Measurements from ENCODE around the gene RPS18.
"Not testable (repeated sequence)": the region's sequence is repeated elsewhere in the genome, so short reads cannot be mapped to it uniquely, and the experiment has no call there.

RPS18 gene

DNA sequence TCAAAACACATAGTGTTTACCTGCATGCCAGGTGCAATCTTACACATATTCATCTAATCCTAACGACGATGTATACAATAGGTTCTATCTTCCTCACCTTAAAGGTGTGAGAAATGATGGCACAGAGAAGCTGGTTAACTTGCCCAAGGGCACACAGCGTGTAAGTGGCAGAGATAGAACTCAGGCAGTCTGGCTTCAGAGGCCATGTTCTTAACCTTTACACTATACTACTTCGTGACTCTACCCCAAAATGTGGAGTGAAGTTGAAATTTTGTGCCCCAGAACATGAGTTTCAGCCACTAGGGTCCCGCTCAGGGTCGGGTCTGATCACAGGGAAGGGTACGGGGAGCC is 783 bp upstream of the RPS18 start:
- DNase-seq (ENCODE audit: insufficient read length, low spot score) (no peak), FAIRE-seq (peak; percentile 59)
- no peak for TF ChIP-seq PAX5 (IDR thresholded peaks at IDR 0.05; ENCODE audit: insufficient read depth, low read length, severe bottlenecking)
- no peak for TF ChIP-seq SPI1 (IDR thresholded peaks at IDR 0.05; ENCODE audit: low read depth, low read length)
- no peak for TF ChIP-seq POU2F2 (IDR thresholded peaks at IDR 0.05; ENCODE audit: low read depth, low read length)
- TF ChIP-seq POLR2A (IDR thresholded peaks at IDR 0.05; ENCODE audit: low read depth, low read length) = no peak
- no peak for TF ChIP-seq TAF1 (IDR thresholded peaks at IDR 0.05; ENCODE audit: low read depth, low read length)
- TF ChIP-seq POLR2AphosphoS5 (IDR thresholded peaks at IDR 0.05; ENCODE audit: low read depth, low read length) = no peak

GRCh38 chr6:33272275-33273128 is 627 bp downstream of the RPS18 start:
- no peak for FAIRE-seq
- DNase-seq (ENCODE audit: insufficient read length, low spot score) = no peak

DNA sequence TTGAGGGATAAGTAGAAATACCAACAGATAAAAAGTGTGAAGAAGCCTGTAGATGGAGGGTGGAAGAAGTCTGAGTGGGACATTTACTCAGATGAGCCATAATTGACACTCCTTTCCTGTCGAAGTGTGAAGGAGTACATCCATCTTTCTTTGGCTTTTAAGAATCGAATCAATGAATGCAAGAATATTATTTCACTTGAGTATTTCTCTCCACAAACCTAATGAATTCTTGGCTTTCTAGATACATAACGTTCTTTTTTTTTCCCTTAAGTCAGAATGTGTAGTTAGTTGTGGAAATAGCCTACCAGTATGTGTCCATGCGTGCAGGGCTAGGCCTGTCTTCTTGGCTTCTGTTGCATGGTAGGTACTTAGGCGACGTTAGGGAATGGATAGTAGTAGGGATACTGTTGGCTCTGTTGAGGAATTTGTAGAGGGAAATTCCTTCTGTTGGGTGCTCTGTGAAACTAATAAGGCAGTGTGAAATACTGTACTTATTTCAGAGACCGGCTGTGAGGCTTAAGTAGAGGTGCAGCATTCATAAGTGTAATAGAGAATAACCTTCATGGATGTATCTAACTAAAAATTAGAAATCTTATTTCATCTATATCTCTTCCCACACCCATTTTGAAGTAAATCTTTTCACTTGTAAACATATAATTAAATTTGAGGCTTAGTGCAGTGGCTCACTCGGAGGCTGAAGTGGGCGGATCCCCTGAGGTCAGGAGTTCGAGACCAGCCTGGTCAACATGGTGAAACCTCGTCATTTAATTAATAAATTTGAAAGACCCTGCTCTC is 1.5 kb downstream of the RPS18 start:
- no peak for TF ChIP-seq PAX5 (IDR thresholded peaks at IDR 0.05; ENCODE audit: insufficient read depth, low read length, severe bottlenecking)
- no peak for TF ChIP-seq POLR2A (IDR thresholded peaks at IDR 0.05; ENCODE audit: low read depth, low read length)
- no peak for TF ChIP-seq SPI1 (IDR thresholded peaks at IDR 0.05; ENCODE audit: low read depth, low read length)
- TF ChIP-seq POLR2AphosphoS5 (IDR thresholded peaks at IDR 0.05; ENCODE audit: low read depth, low read length) = peak; percentile 57
- no peak for TF ChIP-seq TAF1 (IDR thresholded peaks at IDR 0.05; ENCODE audit: low read depth, low read length)
- TF ChIP-seq POU2F2 (IDR thresholded peaks at IDR 0.05; ENCODE audit: low read depth, low read length) = no peak
- FAIRE-seq (no peak), DNase-seq (ENCODE audit: insufficient read length, low spot score) (no peak)

More at GRCh38 chr6:33272275-33273128, 627 bp downstream of the RPS18 start:
- TF ChIP-seq SPI1 (IDR thresholded peaks at IDR 0.05; ENCODE audit: low read depth, low read length) (no peak), PAX5 (IDR thresholded peaks at IDR 0.05; ENCODE audit: insufficient read depth, low read length, severe bottlenecking) (no peak), TAF1 (IDR thresholded peaks at IDR 0.05; ENCODE audit: low read depth, low read length) (no peak), POU2F2 (IDR thresholded peaks at IDR 0.05; ENCODE audit: low read depth, low read length) (no peak), POLR2AphosphoS5 (IDR thresholded peaks at IDR 0.05; ENCODE audit: low read depth, low read length) (no peak), POLR2A (IDR thresholded peaks at IDR 0.05; ENCODE audit: low read depth, low read length) (no peak; the same call in 1 of the 2 replicates)

DNA sequence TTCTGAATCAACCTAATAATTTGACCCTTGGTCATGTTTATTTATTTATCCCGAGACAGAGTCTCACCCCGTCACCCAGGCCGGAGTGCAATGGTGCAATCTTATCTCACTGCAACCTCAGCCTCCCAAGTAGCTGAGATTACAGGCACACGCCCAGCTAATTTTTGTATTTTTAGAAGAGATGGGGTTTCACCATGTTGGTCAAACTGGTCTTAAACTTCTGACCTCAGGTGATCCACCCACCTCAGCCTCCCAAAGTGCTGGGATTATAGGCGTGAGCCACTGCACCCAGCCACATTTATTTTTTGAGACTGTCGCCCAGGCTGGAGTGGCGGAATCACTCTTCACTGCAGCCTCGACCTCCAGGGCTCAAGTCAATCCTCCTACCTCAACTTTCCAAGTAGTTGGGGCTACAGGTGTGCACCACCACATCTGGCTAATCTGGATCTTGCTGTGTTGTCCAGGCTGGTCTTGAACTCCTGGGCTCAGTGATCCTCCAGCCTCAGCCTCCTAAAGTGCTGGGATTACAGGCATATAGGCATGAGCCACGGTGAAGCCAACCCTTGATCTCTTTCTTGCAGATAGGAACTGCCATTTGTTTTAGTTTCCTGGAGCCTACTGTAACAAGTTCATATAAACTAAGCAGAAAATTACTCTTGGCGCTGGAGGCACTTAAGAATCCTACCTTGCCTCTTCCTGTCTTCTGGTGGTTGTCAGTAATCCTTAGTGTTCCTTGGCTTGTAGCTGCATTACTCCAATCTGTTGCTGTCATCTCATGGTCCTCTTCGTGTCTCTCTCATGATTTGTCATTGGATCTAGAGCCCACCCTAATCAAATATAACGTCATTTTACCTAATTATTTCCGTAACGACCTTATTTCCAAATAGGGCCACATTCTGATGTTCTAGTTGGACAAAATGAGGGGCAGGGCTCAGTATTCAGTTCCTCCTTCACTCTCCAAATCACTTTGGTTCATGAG is 2.3 kb downstream of the RPS18 start:
- FAIRE-seq (no peak), DNase-seq (ENCODE audit: insufficient read length, low spot score) (no peak)
- TF ChIP-seq POU2F2 (IDR thresholded peaks at IDR 0.05; ENCODE audit: low read depth, low read length) (no peak), POLR2AphosphoS5 (IDR thresholded peaks at IDR 0.05; ENCODE audit: low read depth, low read length) (peak; percentile 45; the same call in 1 of the 2 replicates)

DNA sequence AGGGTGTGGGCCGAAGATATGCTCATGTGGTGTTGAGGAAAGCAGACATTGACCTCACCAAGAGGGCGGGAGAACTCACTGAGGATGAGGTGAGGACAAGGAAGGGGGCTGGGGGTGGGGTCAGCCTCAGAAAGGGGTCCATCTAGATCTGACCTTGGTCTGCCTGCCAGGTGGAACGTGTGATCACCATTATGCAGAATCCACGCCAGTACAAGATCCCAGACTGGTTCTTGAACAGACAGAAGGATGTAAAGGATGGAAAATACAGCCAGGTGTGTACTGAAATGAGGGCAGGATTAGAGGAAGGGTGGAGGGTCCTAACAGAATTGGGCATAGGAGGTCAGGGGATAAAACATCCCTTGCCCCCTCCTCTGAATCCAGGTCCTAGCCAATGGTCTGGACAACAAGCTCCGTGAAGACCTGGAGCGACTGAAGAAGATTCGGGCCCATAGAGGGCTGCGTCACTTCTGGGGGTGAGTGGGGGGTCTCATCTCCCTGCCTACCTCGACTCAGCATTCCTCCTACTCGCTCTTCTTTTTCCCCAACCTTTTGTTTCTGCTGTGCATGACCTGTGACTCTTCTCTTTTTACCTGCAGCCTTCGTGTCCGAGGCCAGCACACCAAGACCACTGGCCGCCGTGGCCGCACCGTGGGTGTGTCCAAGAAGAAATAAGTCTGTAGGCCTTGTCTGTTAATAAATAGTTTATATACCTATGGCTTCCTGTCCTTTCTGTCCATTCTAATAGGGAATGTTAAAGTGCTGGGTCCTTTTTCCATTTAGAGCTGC is 4.1 kb downstream of the RPS18 start:
- not testable (repeated sequence) for FAIRE-seq; DNase-seq (ENCODE audit: insufficient read length, low spot score)

DNA sequence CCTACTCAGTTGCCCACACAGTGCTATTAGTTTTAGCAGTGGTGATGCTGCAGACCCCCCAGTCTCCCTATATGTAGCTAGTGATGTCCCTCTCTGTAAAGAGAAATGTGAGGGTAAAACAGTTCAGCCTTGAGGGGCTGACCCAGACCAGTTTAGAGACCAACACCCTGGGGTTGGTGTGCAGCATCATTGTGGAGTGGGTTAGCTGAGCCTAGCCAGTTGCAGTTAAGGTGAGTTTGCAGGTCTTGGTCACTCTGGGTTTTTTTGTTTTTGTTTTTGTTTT is 4.6 kb downstream of the RPS18 start:
- FAIRE-seq = no peak
- no peak for TF ChIP-seq SPI1 (IDR thresholded peaks at IDR 0.05; ENCODE audit: low read depth, low read length)
- no peak for TF ChIP-seq POU2F2 (IDR thresholded peaks at IDR 0.05; ENCODE audit: low read depth, low read length)
- no peak for TF ChIP-seq POLR2AphosphoS5 (IDR thresholded peaks at IDR 0.05; ENCODE audit: low read depth, low read length)
- no peak for TF ChIP-seq POLR2A (IDR thresholded peaks at IDR 0.05; ENCODE audit: low read depth, low read length)
- TF ChIP-seq TAF1 (IDR thresholded peaks at IDR 0.05; ENCODE audit: low read depth, low read length) = no peak
- no peak for TF ChIP-seq PAX5 (IDR thresholded peaks at IDR 0.05; ENCODE audit: insufficient read depth, low read length, severe bottlenecking)
- DNase-seq (ENCODE audit: insufficient read length, low spot score) = no peak

DNA sequence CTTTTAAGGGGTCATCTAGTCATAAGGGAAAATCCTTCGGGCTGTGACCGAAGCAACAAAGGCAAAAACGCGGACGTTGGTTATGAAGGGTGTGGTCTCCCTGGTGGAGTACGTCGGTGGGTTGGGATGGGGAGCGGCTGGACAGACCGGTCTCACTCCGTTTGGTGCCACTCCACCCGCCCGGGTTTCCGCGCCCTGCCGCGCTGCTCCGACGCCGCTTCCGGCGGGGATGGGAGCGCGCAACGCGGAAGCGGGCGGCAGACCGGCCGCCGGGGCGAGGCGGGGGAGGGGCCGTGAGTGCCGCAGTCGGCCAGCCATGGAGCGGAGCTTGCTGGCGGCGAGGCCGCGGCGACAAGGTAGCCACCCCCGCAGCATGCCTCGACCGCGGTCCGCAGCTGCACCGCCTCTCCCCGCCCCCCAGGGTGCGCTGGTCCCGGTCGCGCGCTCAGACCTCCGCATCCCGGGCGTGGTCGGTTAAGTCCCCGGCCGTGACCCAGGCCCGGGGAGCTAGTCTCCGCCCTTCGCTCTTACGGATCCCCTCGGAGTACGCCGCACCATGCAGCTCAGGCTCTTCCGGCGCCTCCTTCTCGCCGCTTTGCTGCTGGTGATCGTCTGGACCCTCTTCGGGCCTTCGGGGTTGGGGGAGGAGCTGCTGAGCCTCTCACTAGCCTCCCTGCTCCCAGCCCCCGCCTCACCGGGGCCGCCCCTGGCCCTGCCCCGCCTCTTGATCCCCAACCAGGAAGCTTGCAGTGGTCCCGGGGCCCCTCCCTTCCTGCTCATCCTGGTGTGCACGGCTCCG is 5.2 kb downstream of the RPS18 start, which contains the start of gene B3GALT4:
Gene B3GALT4 (plus strand): TSS at position 260 of the 799 bp plus-strand sequence. CDS start 297 bp downstream, at position 557.
- peak; percentile 96 for FAIRE-seq
- peak; percentile 98 for TF ChIP-seq POLR2AphosphoS5 (IDR thresholded peaks at IDR 0.05; ENCODE audit: low read depth, low read length)
- TF ChIP-seq POU2F2 (IDR thresholded peaks at IDR 0.05; ENCODE audit: low read depth, low read length) = peak; percentile 87
- TF ChIP-seq SPI1 (IDR thresholded peaks at IDR 0.05; ENCODE audit: low read depth, low read length) = no peak
- peak; percentile 80 for TF ChIP-seq POLR2A (IDR thresholded peaks at IDR 0.05; ENCODE audit: low read depth, low read length)
- peak; percentile 55; the same call in 1 of the 2 replicates for TF ChIP-seq TAF1 (IDR thresholded peaks at IDR 0.05; ENCODE audit: low read depth, low read length)
- peak; percentile 75 for TF ChIP-seq PAX5 (IDR thresholded peaks at IDR 0.05; ENCODE audit: insufficient read depth, low read length, severe bottlenecking)
- peak; percentile 85 for DNase-seq (ENCODE audit: insufficient read length, low spot score)

All from GM12891 (cell line).